B cell (primary cell): Measurements from ENCODE around the gene LTBP2. TPM values are rescaled to one million over a fixed set of nuclear protein-coding genes. Genes with fewer than 3 reads are reported as not detected.

ENCODE experiments used
- ATAC-seq: fragments of 200-7000 bp; cut with Tn5 transposase; one replicate; pipeline ENCODE4 v1.10.0; 2021; ENCODE audit warnings: low read depth, mild to moderate bottlenecking, moderate number of reproducible peaks, moderate library complexity
- CTCF ChIA-PET: fragments of 350-600 bp; sonication (Branson Sonifier 250); formaldehyde crosslinking; loops from one replicate; lab custom pipeline; 2021; ENCODE audit warnings: antibody characterized with exemption, inconsistent platforms; lab: Charles Lee
- POLR2A ChIA-PET: fragments of 350-600 bp; sonication (Branson Sonifier 250); formaldehyde crosslinking; loops from one replicate; lab custom pipeline; 2021; ENCODE audit warnings: antibody characterized with exemption; lab: Charles Lee
- DNase-seq: peaks from one replicate; pipeline ENCODE4 v3.0.0; 2013
- H2AFZ ChIP-seq: 2 replicates; pipeline ENCODE4 v1.6.1; 2012; ENCODE audit warnings: mild to moderate bottlenecking, low read depth, low read length; ENCODE audit not compliant: insufficient read depth, poor library complexity, severe bottlenecking
- H3K27ac ChIP-seq, 2 donors: 1 replicate in 1 of 2; 2 replicates in 1 of 2; pipeline ENCODE4 v1.5.1; 2012 to 2013; ENCODE audit warnings: low read length in 2 of 2, mild to moderate bottlenecking in 2 of 2, moderate library complexity in 1 of 2
- H3K27me3 ChIP-seq, 4 experiments: fragments of 200-600 bp in 1 of 4; sonication (generic) in 1 of 4; replicated peaks in 1 of 4; 1 replicate in 2 of 4; 2 replicates in 2 of 4; pipeline versions ENCODE4 v1.6.1 to v1.7.0; 2013 to 2016; ENCODE audit warnings: low read length in 3 of 4, mild to moderate bottlenecking in 2 of 4, mixed read lengths in 1 of 4, moderate library complexity in 1 of 4; ENCODE audit not compliant: insufficient read depth in 4 of 4, control insufficient read depth in 3 of 4; ENCODE audit errors: control extremely low read depth in 1 of 4
- H3K36me3 ChIP-seq, 2 experiments: replicated peaks in 1 of 2; 1 replicate in 1 of 2; 2 replicates in 1 of 2; pipeline versions ENCODE4 v1.6.1 to v1.7.1; 2013; ENCODE audit warnings: low read length in 1 of 2; ENCODE audit not compliant: insufficient read depth in 2 of 2, control insufficient read depth in 1 of 2; ENCODE audit errors: control extremely low read depth in 1 of 2, extremely low read depth in 1 of 2
- H3K4me1 ChIP-seq, 2 donors: fragments of 200-600 bp in 1 of 2; sonication (generic) in 1 of 2; 1 replicate in 1 of 2; 2 replicates in 1 of 2; pipeline versions ENCODE4 v1.5.1 to v1.6.1; 2013 to 2017; ENCODE audit warnings: low read length in 2 of 2; ENCODE audit not compliant: control insufficient read depth in 2 of 2, insufficient read depth in 2 of 2
- H3K4me2 ChIP-seq: replicated peaks from 2 replicates; pipeline ENCODE3; 2012; ENCODE audit warnings: mild to moderate bottlenecking, low read depth, low read length; ENCODE audit not compliant: poor library complexity, severe bottlenecking
- H3K4me3 ChIP-seq, 5 experiments: fragments of 200-600 bp in 1 of 5; sonication (generic) in 1 of 5; 1 replicate in 3 of 5; 2 replicates in 2 of 5; pipeline versions ENCODE4 v1.5.1 to v1.7.0; 2011 to 2016; ENCODE audit warnings: low read length in 4 of 5, mild to moderate bottlenecking in 4 of 5, low read depth in 2 of 5, control low read depth in 1 of 5, moderate library complexity in 1 of 5; ENCODE audit not compliant: insufficient read depth in 1 of 5; ENCODE audit errors: control extremely low read depth in 1 of 5, extremely low read depth in 1 of 5
- H3K79me2 ChIP-seq: fragments of 200-600 bp; sonication (generic); one replicate; pipeline ENCODE4 v1.6.0; 2016; ENCODE audit warnings: low read length; ENCODE audit not compliant: control insufficient read depth, insufficient read depth
- H3K9ac ChIP-seq: fragments of 200-600 bp; sonication (generic); 2 replicates; pipeline ENCODE4 v1.6.1; 2017; ENCODE audit warnings: mild to moderate bottlenecking, low read length, moderate library complexity
- H3K9me3 ChIP-seq, 3 donors: one replicate each; pipeline versions ENCODE4 v1.6.1 to v1.7.1; 2013; ENCODE audit warnings: low read length in 2 of 3; ENCODE audit not compliant: control insufficient read depth in 2 of 3, insufficient read depth in 1 of 3; ENCODE audit errors: control extremely low read depth in 1 of 3
- H4K20me1 ChIP-seq: 2 replicates; pipeline ENCODE4 v1.6.0; 2012; ENCODE audit warnings: mild to moderate bottlenecking, low read length; ENCODE audit not compliant: insufficient read depth, control insufficient read depth, poor library complexity, severe bottlenecking
- H3K27ac Mint-ChIP-seq: one replicate; pipeline ENCODE4 v1.8.0; 2021; ENCODE audit warnings: mixed read lengths
- H3K27me3 Mint-ChIP-seq: one replicate; pipeline ENCODE4 v1.8.0; 2021; ENCODE audit warnings: mixed read lengths
- H3K4me1 Mint-ChIP-seq: one replicate; pipeline ENCODE4 v1.8.0; 2021; ENCODE audit warnings: mixed read lengths
- H3K4me3 Mint-ChIP-seq: one replicate; pipeline ENCODE4 v1.8.0; 2021; ENCODE audit warnings: mixed read lengths
- H3K9me3 Mint-ChIP-seq: one replicate; pipeline ENCODE4 v1.8.0; 2022; ENCODE audit warnings: mixed read lengths; ENCODE audit not compliant: insufficient read depth
- EZH2 ChIP-seq: IDR thresholded peaks from 2 replicates; pipeline ENCODE4 v1.6.1; 2012; ENCODE audit warnings: borderline replicate concordance, low read depth, mild to moderate bottlenecking, moderate library complexity, low read length; ENCODE audit not compliant: insufficient read depth, poor library complexity, severe bottlenecking
- WGBS: methylation state at CpG from one replicate; pipeline ENCODE4 v1.1.5; 2013; ENCODE audit warnings: missing lambda C conversion rate; ENCODE audit not compliant: insufficient coverage; 5-methylcytosine and 5-hydroxymethylcytosine counted together
- intact Hi-C: fragments of 100-400 bp; cut with micrococcal nuclease; formaldehyde crosslinking; loops from one replicate; pipeline ENCODE4 v1.10.0; 2022
- polyA plus RNA-seq: library from polyadenylated mRNA; depleted of rRNA; stranded (reverse); fragments of >200 nt; gene quantifications from 2 replicates; pipeline ENCODE4 v1.2.3, GENCODE V29; 2012
- total RNA-seq, 2 donors: library from RNA; stranded (reverse); fragments of 120-200 nt in 1 of 2; gene quantifications; 1 replicate in 1 of 2; 2 replicates in 1 of 2; pipeline versions ENCODE4 v1.2.3 to v1.2.4, GENCODE V29; 2013 to 2022
- TF ChIP-seq, protein P1 (sequence below): fragments of 200-600 bp; IDR thresholded peaks from one replicate; pipeline ENCODE4 v1.8.0; 2022; ENCODE audit warnings: antibody characterized with exemption, mild to moderate bottlenecking

The LTBP2 gene
- total and polyA plus RNA-seq, 2 donors (not counting 1 experiment from before 2014, with no cell fraction given) = 0.12 to 0.22 TPM

DNA sequence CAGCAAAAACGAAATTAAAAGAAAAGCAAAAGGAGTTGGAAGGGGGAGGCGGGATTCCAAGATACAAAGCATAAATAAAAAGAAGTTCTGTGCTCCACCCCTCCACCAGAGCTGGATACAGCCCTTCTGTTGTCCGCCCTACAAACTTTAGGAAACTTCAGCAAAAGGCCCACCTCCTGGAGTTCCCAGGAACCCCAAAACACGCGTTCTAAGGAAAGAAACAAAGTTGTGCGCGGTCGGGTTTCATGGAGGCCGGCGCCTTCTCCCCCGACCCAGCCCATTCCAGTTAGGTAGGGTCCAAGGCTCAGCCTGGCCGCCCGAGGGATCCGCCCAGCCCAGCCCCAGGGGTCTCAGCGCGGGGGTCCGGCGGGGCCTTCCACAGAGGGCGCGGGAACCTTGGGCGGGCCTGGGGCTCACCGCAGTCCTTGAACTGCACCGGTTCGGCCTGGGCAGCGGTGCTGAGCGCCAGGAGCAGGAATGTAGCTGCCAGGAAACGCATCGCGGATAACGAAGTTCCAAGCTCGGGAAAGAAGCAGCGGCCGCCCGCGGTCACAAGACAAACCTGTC lies 119.2 kb downstream of the LTBP2 start, which contains the start of gene NPC2:
NPC2 (minus strand) TSS at position 530 of the 567 bp plus-strand sequence; CDS start at position 499, 31 bp downstream.
- Mint-ChIP-seq H3K4me3 (no peak within 1 kb of the TSS), H3K9me3 (no peaks in the 10 kb centered on the region), H3K4me1 (peaks cover 33% of the 10 kb centered on the region), H3K27ac (peak within 1 kb of the TSS; percentile 83), H3K27me3 (no peaks in the 10 kb centered on the region)
- intact Hi-C loops = loop anchor here (1.0 to 5.0 kb wide), 8 partner anchors 91 to 1168 kb away; partner anchors contain the start of genes AREL1, ERG28, FCF1 and TTLL5
- DNase-seq (peak; percentile 51), ATAC-seq (no peak)
- Histone ChIP-seq H3K27me3 (no peaks in the 10 kb centered on the region), H3K36me3 (peaks cover 0 to 2% of the 10 kb centered on the region in 2 experiments), H2AFZ (peak within 1 kb of the TSS; percentile 100), H3K4me3 (peak within 1 kb of the TSS; percentile 87 to 98 (median 94)), H3K4me2 (peak within 1 kb of the TSS; percentile 95), H4K20me1 (peaks cover 7% of the 10 kb centered on the region), H3K27ac (peak within 1 kb of the TSS; percentile 74 to 97), H3K9me3 (no peaks in the 10 kb centered on the region), H3K4me1 (peaks cover 18 to 27% of the 10 kb centered on the region in 2 donors), H3K79me2 (peaks cover 45% of the 10 kb centered on the region), H3K9ac (peak within 1 kb of the TSS; percentile 97)
- WGBS = under 1% methylated on average over 33 of the region's 35 CpGs
- ChIA-PET POLR2A (interaction anchor here (1.2 to 2.1 kb wide), 2 partner anchors 91 to 134 kb away, joined by 3 to 13 read pairs; no protein-coding TSS in a partner anchor), CTCF (interaction anchor here (0.7 to 2.1 kb wide), 10 partner anchors 9 to 138 kb away, joined by 3 to 9 read pairs (median 4); no protein-coding TSS in a partner anchor)
- TF ChIP-seq EZH2 = no peak
- TF ChIP-seq, protein P1, sequence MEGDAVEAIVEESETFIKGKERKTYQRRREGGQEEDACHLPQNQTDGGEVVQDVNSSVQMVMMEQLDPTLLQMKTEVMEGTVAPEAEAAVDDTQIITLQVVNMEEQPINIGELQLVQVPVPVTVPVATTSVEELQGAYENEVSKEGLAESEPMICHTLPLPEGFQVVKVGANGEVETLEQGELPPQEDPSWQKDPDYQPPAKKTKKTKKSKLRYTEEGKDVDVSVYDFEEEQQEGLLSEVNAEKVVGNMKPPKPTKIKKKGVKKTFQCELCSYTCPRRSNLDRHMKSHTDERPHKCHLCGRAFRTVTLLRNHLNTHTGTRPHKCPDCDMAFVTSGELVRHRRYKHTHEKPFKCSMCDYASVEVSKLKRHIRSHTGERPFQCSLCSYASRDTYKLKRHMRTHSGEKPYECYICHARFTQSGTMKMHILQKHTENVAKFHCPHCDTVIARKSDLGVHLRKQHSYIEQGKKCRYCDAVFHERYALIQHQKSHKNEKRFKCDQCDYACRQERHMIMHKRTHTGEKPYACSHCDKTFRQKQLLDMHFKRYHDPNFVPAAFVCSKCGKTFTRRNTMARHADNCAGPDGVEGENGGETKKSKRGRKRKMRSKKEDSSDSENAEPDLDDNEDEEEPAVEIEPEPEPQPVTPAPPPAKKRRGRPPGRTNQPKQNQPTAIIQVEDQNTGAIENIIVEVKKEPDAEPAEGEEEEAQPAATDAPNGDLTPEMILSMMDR = no peak
